NK-92 (cell line): Measurements from ENCODE around the gene TFR2.

Source experiments
- DNase-seq: peaks from one replicate; lab custom pipeline; 2025; ENCODE audit not compliant: unreplicated experiment; lab: John Stamatoyannopoulos, UW

The TFR2 gene

GRCh38 chr7:100654908-100655831, 13.8 kb upstream of the TFR2 start:
- DNase-seq, result no peak

- DNase-seq, result no peak
Measured at GRCh38 chr7:100649826-100650565, 8.6 kb upstream of the TFR2 start.

GRCh38 chr7:100642534-100642907, 1.2 kb upstream of the TFR2 start:
- DNase-seq, result no peak

- DNase-seq, result no peak
Measured at GRCh38 chr7:100641860-100642533, 645 bp upstream of the TFR2 start.

GRCh38 chr7:100640517-100641440, 573 bp downstream of the TFR2 start:
- no peak for DNase-seq

- no peak for DNase-seq
Measured at GRCh38 chr7:100639995-100640516, 1.3 kb downstream of the TFR2 start.

- no peak for DNase-seq
Measured at GRCh38 chr7:100632951-100633717, 8.2 kb downstream of the TFR2 start.

- no peak for DNase-seq
Measured at GRCh38 chr7:100630066-100630465, 11.3 kb downstream of the TFR2 start.

GRCh38 chr7:100629117-100629716, 12.1 kb downstream of the TFR2 start:
- no peak for DNase-seq

GRCh38 chr7:100627238-100627549, 14.2 kb downstream of the TFR2 start:
- no peak for DNase-seq

GRCh38 chr7:100626530-100627237, 14.7 kb downstream of the TFR2 start:
- peak; percentile 42 for DNase-seq

- DNase-seq, result no peak
Measured at GRCh38 chr7:100626055-100626454, 15.3 kb downstream of the TFR2 start.

- DNase-seq, result no peak
Measured at GRCh38 chr7:100623951-100624824, 17.2 kb downstream of the TFR2 start.

- DNase-seq, result no peak
Measured at GRCh38 chr7:100621554-100621953, 19.8 kb downstream of the TFR2 start.

- DNase-seq, result no peak
Measured at GRCh38 chr7:100620804-100621203, 20.5 kb downstream of the TFR2 start.

- no peak for DNase-seq
Measured at GRCh38 chr7:100620239-100620638, 21.1 kb downstream of the TFR2 start.

- no peak for DNase-seq
Measured at GRCh38 chr7:100614308-100614861, 27.0 kb downstream of the TFR2 start.
